K562 (cell line): Measurements from ENCODE around the gene GPATCH2.

ENCODE experiments used
- CBFB ChIP-seq: sonication (generic); formaldehyde crosslinking; IDR thresholded peaks from 2 replicates; pipeline ENCODE4 v1.4.0; 2020; ENCODE audit warnings: mild to moderate bottlenecking, missing genetic modification reagents
- CHCHD3 ChIP-seq: fragments of 250-450 bp; sonication (Bioruptor Pico); IDR thresholded peaks from 2 replicates; pipeline ENCODE4 v2.1.2; 2022; ENCODE audit warnings: mild to moderate bottlenecking
- CREB1 ChIP-seq, 2 experiments: sonication (generic) in 1 of 2; formaldehyde crosslinking in 1 of 2; IDR thresholded peaks; 2 replicates each; pipeline versions ENCODE4 v1.6.1 to v1.8.0; 2012 to 2022; ENCODE audit warnings: inconsistent platforms in 1 of 2, mild to moderate bottlenecking in 1 of 2, missing genetic modification reagents in 1 of 2, moderate library complexity in 1 of 2
- CTCF ChIP-seq, 3 experiments: IDR thresholded peaks in 2 of 3; conservative IDR thresholded peaks in 1 of 3; 2 replicates each; pipeline ENCODE4 v1.5.1; 2011 to 2012; ENCODE audit warnings: low read length in 3 of 3, mild to moderate bottlenecking in 3 of 3, control low read depth in 2 of 3, improper control_type of control experiment in 1 of 3, inconsistent platforms in 1 of 3, low read depth in 1 of 3, mixed read lengths in 1 of 3, moderate library complexity in 1 of 3; ENCODE audit not compliant: insufficient read depth in 2 of 3
- MAX ChIP-seq: sonication (generic); formaldehyde crosslinking; IDR thresholded peaks from 2 replicates; pipeline ENCODE4 v1.9.0; 2022; ENCODE audit warnings: mild to moderate bottlenecking, missing genetic modification reagents
- NR3C1 ChIP-seq: sonication (generic); formaldehyde crosslinking; IDR thresholded peaks from 2 replicates; pipeline ENCODE4 v1.8.1; 2022; ENCODE audit warnings: missing genetic modification reagents
- POLR2A ChIP-seq: fragments of 450-650 bp; conservative IDR thresholded peaks from 2 replicates; pipeline ENCODE4 v1.6.1; 2016
- PRDM10 ChIP-seq: fragments of 450-650 bp; IDR thresholded peaks from 2 replicates; pipeline ENCODE4 v1.6.1; 2018; ENCODE audit not compliant: partially characterized antibody
- PRPF4 ChIP-seq: fragments of 200-400 bp; formaldehyde crosslinking; IDR thresholded peaks from one replicate; pipeline ENCODE4 v1.6.1; 2017; ENCODE audit warnings: low read length, low read depth, mild to moderate bottlenecking; ENCODE audit not compliant: insufficient read depth, poor library complexity, severe bottlenecking

- no peak for TF ChIP-seq POLR2A
- TF ChIP-seq PRPF4, result no peak
- no peak for TF ChIP-seq CREB1 (IDR thresholded peaks at IDR 0.05)
- TF ChIP-seq CREB1 (CRISPR knock-in tag; IDR thresholded peaks at IDR 0.05), result no peak
- TF ChIP-seq CBFB (CRISPR knock-in tag), result no peak
- TF ChIP-seq CTCF (IDR thresholded peaks at IDR 0.05 in 2 of 3, conservative IDR thresholded peaks at IDR 0.05 in 1 of 3; ENCODE audit: insufficient read depth in 2 of 3, low read depth in 1 of 3, low read length in 3 of 3), result no peak
- no peak for TF ChIP-seq MAX (CRISPR knock-in tag)
- TF ChIP-seq NR3C1 (CRISPR knock-in tag), result no peak
- TF ChIP-seq CHCHD3 (CRISPR knock-in tag), result no peak
- TF ChIP-seq PRDM10, result no peak
Measured at GRCh38 chr1:217478450-217478849, 152.4 kb downstream of the GPATCH2 start.
